NT2/D1 (cell line): Measurements from ENCODE around the gene PRKN.

Experiments
- DNase-seq: peaks from one replicate; pipeline ENCODE4 v3.0.0-alpha.2; 2011; ENCODE audit warnings: low read depth, low spot score
- H3K27me3 ChIP-seq: 2 replicates; pipeline ENCODE4 v1.6.0; 2011; ENCODE audit warnings: mild to moderate bottlenecking; ENCODE audit not compliant: insufficient read length, insufficient read depth
- H3K36me3 ChIP-seq: 2 replicates; pipeline ENCODE4 v1.6.1; 2011; ENCODE audit warnings: mild to moderate bottlenecking, low read length, mixed read lengths; ENCODE audit not compliant: insufficient read depth, insufficient read length
- H3K4me1 ChIP-seq: 2 replicates; pipeline ENCODE4 v1.5.1; 2011; ENCODE audit not compliant: insufficient read depth, insufficient read length
- H3K4me3 ChIP-seq: 2 replicates; pipeline ENCODE4 v1.5.1; 2011; ENCODE audit warnings: low read depth; ENCODE audit not compliant: insufficient read length
- H3K9ac ChIP-seq: 2 replicates; pipeline ENCODE4 v1.6.0; 2011; ENCODE audit warnings: low read depth; ENCODE audit not compliant: insufficient read length
- H3K9me3 ChIP-seq: 2 replicates; pipeline ENCODE4 v1.5.1; 2011; ENCODE audit warnings: mild to moderate bottlenecking, low read length; ENCODE audit not compliant: insufficient read depth
- SUZ12 ChIP-seq: IDR thresholded peaks from 2 replicates; pipeline ENCODE4 v1.6.1; 2011; ENCODE audit not compliant: insufficient read length, insufficient read depth; ENCODE audit errors: extremely low read depth
- YY1 ChIP-seq: IDR thresholded peaks from 2 replicates; pipeline ENCODE4 v1.6.1; 2011; ENCODE audit not compliant: insufficient read length, insufficient read depth
- ZNF274 ChIP-seq: IDR thresholded peaks from 2 replicates; pipeline ENCODE4 v1.6.1; 2011; ENCODE audit warnings: mild to moderate bottlenecking, low read depth, low read length

PRKN gene

DNA sequence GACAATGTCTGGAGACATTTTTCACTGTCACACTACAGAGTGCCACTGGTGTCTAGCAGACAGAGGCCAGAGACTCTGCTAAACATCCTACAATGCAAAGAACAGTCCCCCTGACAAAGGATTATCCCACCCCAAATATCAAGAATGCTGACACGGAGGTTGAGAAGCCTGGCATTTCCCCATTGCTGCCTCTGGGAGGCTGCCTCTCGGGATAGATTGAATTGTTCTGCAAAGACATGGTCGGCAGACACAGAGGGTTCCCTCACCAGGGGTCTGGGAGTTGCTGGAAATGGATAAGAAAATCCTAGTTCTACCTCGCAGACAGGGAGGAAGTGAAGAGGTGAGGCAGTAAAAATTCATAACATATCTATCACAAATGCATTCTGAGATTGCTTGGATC is 1287.3 kb downstream of the PRKN start:
- H3K36me3 ChIP-seq = no peaks in the 10 kb centered on the region
- H3K9me3 ChIP-seq = no peaks in the 10 kb centered on the region
- no peaks in the 10 kb centered on the region for H3K27me3 ChIP-seq
- no peak overlapping the region for H3K4me3 ChIP-seq
- H3K9ac ChIP-seq = no peak overlapping the region
- no peak for TF ChIP-seq SUZ12
- TF ChIP-seq ZNF274 = no peak
- TF ChIP-seq YY1 = no peak
- DNase-seq = no peak
- peaks cover 4% of the 10 kb centered on the region for H3K4me1 ChIP-seq

DNA sequence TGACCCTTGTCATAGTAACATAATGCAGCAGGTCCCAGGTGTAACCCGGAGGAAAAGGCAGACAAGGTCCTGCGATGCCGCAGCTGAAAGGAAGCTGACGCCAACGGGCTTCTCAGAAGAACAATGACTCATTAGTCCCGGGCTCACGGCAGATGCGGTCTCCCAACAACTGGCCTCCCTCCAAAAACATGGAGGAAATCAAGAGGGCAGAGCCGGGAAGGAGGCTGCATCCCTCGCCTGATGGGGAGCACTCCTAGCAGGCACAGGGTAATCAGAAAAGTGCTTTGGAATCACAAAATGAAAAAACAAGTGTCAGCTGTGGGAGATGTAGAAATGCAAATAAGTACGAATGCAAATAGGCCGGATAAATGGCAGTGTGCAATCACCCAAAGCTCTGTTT is 1288.5 kb downstream of the PRKN start:
- no peak for DNase-seq
- Histone ChIP-seq H3K27me3 (no peaks in the 10 kb centered on the region), H3K4me1 (peaks cover 2% of the 10 kb centered on the region), H3K9me3 (no peaks in the 10 kb centered on the region), H3K4me3 (no peak overlapping the region), H3K9ac (no peak overlapping the region), H3K36me3 (no peaks in the 10 kb centered on the region)
- TF ChIP-seq YY1 = no peak
- no peak for TF ChIP-seq SUZ12
- no peak for TF ChIP-seq ZNF274

DNA sequence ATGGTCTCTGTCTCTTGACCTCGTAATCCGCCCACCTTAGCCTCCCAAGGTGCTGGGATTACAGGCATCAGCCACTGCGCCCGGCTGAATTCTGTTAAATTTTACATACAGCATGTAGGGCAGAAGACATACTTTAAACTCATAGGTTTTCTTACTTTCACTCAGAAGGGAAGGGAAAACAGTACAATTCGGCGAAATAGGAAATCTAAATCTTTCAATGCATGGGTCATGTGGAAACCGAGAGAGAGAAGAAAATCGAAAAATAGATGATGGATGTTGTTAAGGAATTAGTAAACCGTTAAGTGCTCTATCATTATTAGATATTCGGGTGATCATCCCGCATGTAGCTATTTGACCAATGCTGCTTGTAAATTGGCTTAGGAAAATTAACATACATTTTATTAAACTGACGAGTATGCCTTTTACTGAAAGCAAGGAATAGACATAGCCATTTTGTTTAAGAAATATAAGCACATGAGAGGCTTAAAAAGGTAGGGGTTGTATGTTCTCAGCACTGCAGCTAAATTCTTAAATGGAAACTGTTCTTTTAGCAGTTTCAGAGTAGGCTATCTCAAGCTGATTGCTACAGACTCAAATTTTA is 1289.0 kb downstream of the PRKN start:
- peaks cover 2% of the 10 kb centered on the region for H3K4me1 ChIP-seq
- H3K9me3 ChIP-seq = no peaks in the 10 kb centered on the region
- DNase-seq = no peak
- no peak overlapping the region for H3K9ac ChIP-seq
- no peaks in the 10 kb centered on the region for H3K36me3 ChIP-seq
- no peaks in the 10 kb centered on the region for H3K27me3 ChIP-seq
- TF ChIP-seq ZNF274 (no peak), YY1 (no peak)
- no peak overlapping the region for H3K4me3 ChIP-seq

DNA sequence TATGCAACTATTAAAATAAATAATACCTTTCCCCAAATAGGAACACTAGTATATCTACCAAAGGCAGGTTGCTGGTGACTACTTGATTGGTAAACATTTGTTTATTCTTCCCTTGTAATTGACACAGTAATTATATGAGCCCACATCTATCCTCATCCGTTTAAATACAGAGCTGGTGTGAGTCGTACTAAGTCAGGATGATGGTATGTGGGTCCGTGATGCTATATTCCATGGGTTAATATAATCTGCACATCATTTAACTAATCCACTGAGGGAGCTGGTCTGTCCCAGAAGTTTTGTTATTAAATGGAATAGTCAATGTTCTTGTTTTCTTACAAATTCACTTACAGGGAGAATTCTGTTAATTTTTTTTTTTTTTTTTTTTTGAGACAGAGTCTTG is 1289.7 kb downstream of the PRKN start:
- H3K9ac ChIP-seq = no peak overlapping the region
- H3K27me3 ChIP-seq = no peaks in the 10 kb centered on the region
- no peak for TF ChIP-seq ZNF274
- TF ChIP-seq SUZ12 = no peak
- TF ChIP-seq YY1 = no peak
- no peak for DNase-seq
- no peaks in the 10 kb centered on the region for H3K36me3 ChIP-seq
- H3K4me1 ChIP-seq = peaks cover 2% of the 10 kb centered on the region
- no peaks in the 10 kb centered on the region for H3K9me3 ChIP-seq
- no peak overlapping the region for H3K4me3 ChIP-seq

DNA sequence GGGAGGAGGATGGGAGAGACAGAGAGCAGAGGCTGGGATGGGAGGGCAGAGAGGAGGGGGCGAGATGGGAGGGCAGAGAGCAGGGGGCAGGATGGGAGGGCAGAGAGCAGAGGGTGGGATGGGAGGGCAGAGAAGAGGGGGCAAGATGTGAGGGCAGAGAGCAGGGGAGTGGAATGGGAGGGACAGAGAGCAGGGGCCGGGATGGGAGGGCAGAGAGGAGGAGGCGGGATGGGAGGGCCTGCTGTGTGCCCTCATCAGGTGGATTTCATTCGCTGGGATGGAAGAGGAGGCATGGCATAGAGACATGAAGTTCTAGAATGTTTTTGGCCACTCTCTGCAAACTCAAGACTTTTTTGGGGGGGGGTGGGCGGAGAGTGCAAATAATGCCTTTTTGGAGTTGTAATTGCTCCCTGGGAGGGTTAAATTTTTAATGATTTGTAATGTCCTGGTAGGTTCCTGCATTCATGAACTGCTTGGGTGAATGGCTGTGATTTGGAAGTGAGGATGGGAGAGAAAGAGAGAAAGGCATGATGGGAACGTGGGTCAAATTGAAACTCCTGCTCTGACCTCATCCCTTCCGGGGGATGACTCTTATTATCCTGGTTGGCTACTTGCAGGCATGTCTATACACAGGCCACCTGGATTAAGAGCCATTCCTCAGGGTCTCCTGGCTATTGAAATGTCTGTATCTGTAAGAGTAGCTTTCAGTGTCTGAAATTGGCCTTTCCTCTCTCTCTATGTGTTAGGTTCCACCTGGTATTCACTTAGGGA is 1291.3 kb downstream of the PRKN start:
- H3K36me3 ChIP-seq = no peaks in the 10 kb centered on the region
- H3K9ac ChIP-seq = no peak overlapping the region
- no peak for DNase-seq
- no peak for TF ChIP-seq ZNF274
- no peak for TF ChIP-seq YY1
- no peak for TF ChIP-seq SUZ12
- peaks cover 2% of the 10 kb centered on the region for H3K4me1 ChIP-seq
- no peaks in the 10 kb centered on the region for H3K27me3 ChIP-seq
- no peaks in the 10 kb centered on the region for H3K9me3 ChIP-seq
- no peak overlapping the region for H3K4me3 ChIP-seq

DNA sequence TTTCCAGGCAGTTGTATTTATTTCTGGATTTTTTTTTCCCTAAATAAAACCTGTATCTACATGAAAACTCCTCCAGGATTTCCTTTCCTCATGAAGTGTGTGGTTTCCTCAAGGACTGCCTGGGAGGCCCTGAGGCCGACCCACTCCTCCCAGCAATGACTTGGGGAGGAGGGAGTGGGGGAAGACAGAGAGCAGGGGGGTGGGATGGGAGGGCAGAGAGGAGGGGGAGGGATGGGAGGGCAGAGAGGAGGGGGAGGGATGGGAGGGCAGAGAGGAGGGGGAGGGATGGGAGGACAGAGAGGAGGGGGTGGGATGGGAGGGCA is 1291.9 kb downstream of the PRKN start:
- H3K9ac ChIP-seq = no peak overlapping the region
- no peak for DNase-seq
- H3K9me3 ChIP-seq = no peaks in the 10 kb centered on the region
- no peak overlapping the region for H3K4me3 ChIP-seq
- H3K4me1 ChIP-seq = peaks cover 2% of the 10 kb centered on the region
- H3K27me3 ChIP-seq = no peaks in the 10 kb centered on the region
- no peaks in the 10 kb centered on the region for H3K36me3 ChIP-seq
- TF ChIP-seq ZNF274 (no peak), YY1 (no peak), SUZ12 (no peak)

DNA sequence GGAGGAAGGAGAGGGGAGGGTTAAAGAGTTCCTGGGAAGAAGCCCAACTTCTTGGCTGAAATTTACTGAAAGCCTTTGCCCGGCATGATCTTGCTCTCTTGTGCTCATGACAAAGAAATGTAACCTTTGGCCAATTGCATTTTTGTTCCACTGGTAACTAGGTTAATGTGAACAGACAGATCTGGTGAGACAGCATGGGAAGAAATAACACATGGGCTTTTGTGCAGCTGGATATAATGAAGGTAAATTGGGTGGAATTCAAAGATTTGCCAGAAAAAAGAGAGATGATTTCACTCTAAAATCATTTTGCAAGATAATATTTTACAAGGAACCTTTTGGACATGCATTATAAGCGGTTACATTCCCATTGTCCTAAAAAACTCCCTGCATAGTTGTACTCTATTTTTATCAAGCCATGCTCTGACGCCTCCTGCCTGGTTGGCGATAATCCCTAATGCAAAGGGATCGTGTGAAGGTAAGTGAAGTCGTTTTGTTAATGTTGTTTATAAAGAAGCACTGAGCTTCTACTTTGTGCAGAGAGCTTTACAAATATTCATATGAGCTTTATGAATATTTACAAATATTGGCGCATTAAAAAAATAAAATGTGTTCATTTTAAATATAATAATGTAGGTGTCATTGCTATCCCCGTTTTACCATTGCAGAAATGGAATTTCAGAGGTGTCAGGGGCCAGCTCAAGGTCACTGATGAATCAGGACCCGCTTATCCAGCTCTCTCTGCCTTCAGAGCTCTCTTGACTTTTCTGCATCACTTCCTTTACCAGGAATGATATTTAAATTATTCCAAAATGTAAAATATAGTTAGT is 1292.4 kb downstream of the PRKN start:
- TF ChIP-seq YY1 (no peak), SUZ12 (no peak), ZNF274 (no peak)
- no peaks in the 10 kb centered on the region for H3K9me3 ChIP-seq
- no peaks in the 10 kb centered on the region for H3K27me3 ChIP-seq
- H3K4me1 ChIP-seq = peaks cover 2% of the 10 kb centered on the region
- no peak for DNase-seq
- no peak overlapping the region for H3K4me3 ChIP-seq
- no peaks in the 10 kb centered on the region for H3K36me3 ChIP-seq
- H3K9ac ChIP-seq = no peak overlapping the region
